ENCODE data around the gene FUT6.
"Not testable (repeated sequence)": the region's sequence is repeated elsewhere in the genome, so short reads cannot be mapped to it uniquely, and the experiment has no call there.

Gene FUT6

DNA sequence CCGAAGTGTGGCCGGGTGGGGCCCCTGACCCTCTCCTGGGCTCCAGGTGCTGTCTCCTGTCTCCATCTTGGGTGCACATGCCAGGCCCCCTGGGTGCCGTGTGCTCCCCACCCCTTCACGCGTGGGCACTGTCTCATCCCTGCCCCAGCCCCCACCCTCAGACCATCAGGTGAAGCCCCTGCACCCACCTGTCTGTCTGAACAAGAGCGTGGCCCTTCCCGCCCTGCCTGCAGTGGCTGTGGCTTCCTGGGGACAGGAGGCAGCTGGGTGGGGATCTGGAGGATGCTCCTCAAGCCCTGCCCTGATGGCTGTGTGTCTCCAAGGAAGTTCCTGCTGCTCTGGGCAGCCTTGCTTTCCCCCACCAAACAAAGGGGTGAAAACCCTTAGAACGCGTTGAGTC is 57.2 kb downstream of the FUT6 start:
- no peak overlapping the region for H3K9ac ChIP-seq (ENCODE audit: low read length)
- H3K4me1 ChIP-seq (ENCODE audit: insufficient read depth, low read length, severe bottlenecking), result no peaks in the 10 kb centered on the region
- no peaks in the 10 kb centered on the region for H3K27me3 ChIP-seq (ENCODE audit: insufficient read depth, low read length)
- TF ChIP-seq, protein P1, sequence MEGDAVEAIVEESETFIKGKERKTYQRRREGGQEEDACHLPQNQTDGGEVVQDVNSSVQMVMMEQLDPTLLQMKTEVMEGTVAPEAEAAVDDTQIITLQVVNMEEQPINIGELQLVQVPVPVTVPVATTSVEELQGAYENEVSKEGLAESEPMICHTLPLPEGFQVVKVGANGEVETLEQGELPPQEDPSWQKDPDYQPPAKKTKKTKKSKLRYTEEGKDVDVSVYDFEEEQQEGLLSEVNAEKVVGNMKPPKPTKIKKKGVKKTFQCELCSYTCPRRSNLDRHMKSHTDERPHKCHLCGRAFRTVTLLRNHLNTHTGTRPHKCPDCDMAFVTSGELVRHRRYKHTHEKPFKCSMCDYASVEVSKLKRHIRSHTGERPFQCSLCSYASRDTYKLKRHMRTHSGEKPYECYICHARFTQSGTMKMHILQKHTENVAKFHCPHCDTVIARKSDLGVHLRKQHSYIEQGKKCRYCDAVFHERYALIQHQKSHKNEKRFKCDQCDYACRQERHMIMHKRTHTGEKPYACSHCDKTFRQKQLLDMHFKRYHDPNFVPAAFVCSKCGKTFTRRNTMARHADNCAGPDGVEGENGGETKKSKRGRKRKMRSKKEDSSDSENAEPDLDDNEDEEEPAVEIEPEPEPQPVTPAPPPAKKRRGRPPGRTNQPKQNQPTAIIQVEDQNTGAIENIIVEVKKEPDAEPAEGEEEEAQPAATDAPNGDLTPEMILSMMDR (IDR thresholded peaks at IDR 0.05; ENCODE audit: low read length), result no peak
- no peak for TF ChIP-seq EZH2 (IDR thresholded peaks at IDR 0.05; ENCODE audit: borderline replicate concordance, low read length)
- peaks cover 44% of the 10 kb centered on the region for H3K36me3 ChIP-seq (ENCODE audit: insufficient read depth, low read length)
- H2AFZ ChIP-seq (ENCODE audit: low read length), result no peak overlapping the region
- no peaks in the 10 kb centered on the region for H3K9me2 ChIP-seq (ENCODE audit: low read depth, low read length)
- no peaks in the 10 kb centered on the region for H3F3A ChIP-seq (ENCODE audit: insufficient read depth, low read length)
- no peak overlapping the region for H3K4me2 ChIP-seq (ENCODE audit: low read length)
- no peaks in the 10 kb centered on the region for H4K20me1 ChIP-seq (ENCODE audit: insufficient read depth, low read length)
- H3K27ac ChIP-seq (ENCODE audit: low read depth, low read length, poor library complexity, severe bottlenecking), result no peak overlapping the region
- H3K79me2 ChIP-seq (ENCODE audit: insufficient read depth, low read length), result no peaks in the 10 kb centered on the region
- H3K4me3 ChIP-seq (ENCODE audit: low read depth, low read length, poor library complexity, severe bottlenecking), result no peak overlapping the region
- H3K9me3 ChIP-seq (ENCODE audit: low read length), result no peaks in the 10 kb centered on the region

DNA sequence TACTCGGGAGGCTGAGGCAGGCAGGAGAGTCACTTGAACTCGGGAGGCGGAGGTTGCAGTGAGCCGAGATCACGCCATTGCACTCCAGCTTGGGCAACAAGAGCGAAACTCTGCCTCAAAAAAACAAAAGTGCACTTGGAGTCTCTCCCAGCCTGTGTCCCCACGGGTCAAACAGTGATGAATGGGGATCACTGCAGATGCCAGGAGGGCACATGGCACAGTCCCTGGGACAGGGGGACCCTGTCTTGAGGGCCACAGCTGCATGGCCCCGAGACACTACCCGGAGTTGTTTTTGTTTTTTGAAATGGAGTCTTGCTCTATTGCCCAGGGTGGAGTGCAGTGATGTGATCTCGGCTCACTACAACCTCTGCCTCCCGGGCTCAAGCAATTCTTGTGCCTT is 58.6 kb downstream of the FUT6 start:
- not testable (repeated sequence) for H3K4me3 ChIP-seq (ENCODE audit: low read depth, low read length, poor library complexity, severe bottlenecking); H2AFZ ChIP-seq (ENCODE audit: low read length); H3K4me1 ChIP-seq (ENCODE audit: insufficient read depth, low read length, severe bottlenecking); H3K27me3 ChIP-seq (ENCODE audit: insufficient read depth, low read length); H3K4me2 ChIP-seq (ENCODE audit: low read length); H3F3A ChIP-seq (ENCODE audit: insufficient read depth, low read length); H3K27ac ChIP-seq (ENCODE audit: low read depth, low read length, poor library complexity, severe bottlenecking); H3K79me2 ChIP-seq (ENCODE audit: insufficient read depth, low read length); H3K9me2 ChIP-seq (ENCODE audit: low read depth, low read length); H3K9me3 ChIP-seq (ENCODE audit: low read length); H4K20me1 ChIP-seq (ENCODE audit: insufficient read depth, low read length); H3K9ac ChIP-seq (ENCODE audit: low read length)
- peaks cover 30% of the 10 kb centered on the region for H3K36me3 ChIP-seq (ENCODE audit: insufficient read depth, low read length)
